ENCODE results near the gene RPL35A.
"Not testable (repeated sequence)": the region's sequence is repeated elsewhere in the genome, so short reads cannot be mapped to it uniquely, and the experiment has no call there.

RPL35A gene

GRCh38 chr3:197949778-197950676 lies at the start of gene RPL35A:
Gene RPL35A, plus strand, starts transcription at chr3:197950190. Its CDS starts 778 bp downstream, at chr3:197950968.
- peak; percentile 78 for DNase-seq

- no peak for DNase-seq
Observed at GRCh38 chr3:197901626-197902025, 48.4 kb upstream of the RPL35A start.

GRCh38 chr3:197906023-197906849 lies 43.8 kb upstream of the RPL35A start:
- peak; percentile 82 for DNase-seq

- DNase-seq: no peak
Observed at GRCh38 chr3:197906850-197907187, 43.2 kb upstream of the RPL35A start.

GRCh38 chr3:197907196-197907595 lies 42.8 kb upstream of the RPL35A start:
- DNase-seq: no peak

- not testable (repeated sequence) for DNase-seq
Observed at GRCh38 chr3:197908550-197908949, 41.4 kb upstream of the RPL35A start.

GRCh38 chr3:197908957-197909701 lies 40.9 kb upstream of the RPL35A start:
- no peak for DNase-seq

GRCh38 chr3:197912741-197913476 lies 37.1 kb upstream of the RPL35A start:
- DNase-seq: peak; percentile 15

- DNase-seq: no peak
Observed at GRCh38 chr3:197913641-197914380, 36.2 kb upstream of the RPL35A start.

GRCh38 chr3:197921429-197922275 lies 28.3 kb upstream of the RPL35A start:
- not testable (repeated sequence) for DNase-seq

GRCh38 chr3:197926418-197926817 lies 23.6 kb upstream of the RPL35A start:
- DNase-seq: no peak

- DNase-seq: not testable (repeated sequence)
Observed at GRCh38 chr3:197927578-197927977, 22.4 kb upstream of the RPL35A start.

GRCh38 chr3:197936819-197937384 lies 13.1 kb upstream of the RPL35A start:
- DNase-seq: no peak

GRCh38 chr3:197940745-197941384 lies 9.1 kb upstream of the RPL35A start:
- DNase-seq: no peak

- no peak for DNase-seq
Observed at GRCh38 chr3:197942956-197943556, 6.9 kb upstream of the RPL35A start.

GRCh38 chr3:197949191-197949777 lies 706 bp upstream of the RPL35A start:
- no peak for DNase-seq

GRCh38 chr3:197950677-197951061 lies 679 bp downstream of the RPL35A start:
- DNase-seq: no peak

- no peak for DNase-seq
Observed at GRCh38 chr3:197951392-197951990, 1.5 kb downstream of the RPL35A start.

- no peak for DNase-seq
Observed at GRCh38 chr3:197952440-197952839, 2.5 kb downstream of the RPL35A start.

Measured in stimulated activated naive CD4-positive, alpha-beta T cell treated with Interleukin-2 at 50 U/mL for 16 hours (primary cell).